ENCODE data around the gene MICB.

- no peak for TF ChIP-seq POLR2A (IDR thresholded peaks at IDR 0.05; ENCODE audit: borderline replicate concordance, extremely low read depth, insufficient read depth, insufficient read length)
- no peak for TF ChIP-seq CTCF (IDR thresholded peaks at IDR 0.05 in 2 of 3, conservative IDR thresholded peaks at IDR 0.05 in 1 of 3; ENCODE audit: borderline replicate concordance in 1 of 3, insufficient read depth in 1 of 3, low read depth in 2 of 3, low read length in 2 of 3)
- no peak for TF ChIP-seq ZBTB33 (IDR thresholded peaks at IDR 0.05; ENCODE audit: extremely low read depth, insufficient replicate concordance, low read length)
- no peak for TF ChIP-seq ELF1 (IDR thresholded peaks at IDR 0.05; ENCODE audit: borderline replicate concordance, low read depth)
- no peak for TF ChIP-seq EZH2phosphoT487 (IDR thresholded peaks at IDR 0.05; ENCODE audit: borderline replicate concordance)
- TF ChIP-seq EZH2 (IDR thresholded peaks at IDR 0.05), result no peak
- TF ChIP-seq MAX (IDR thresholded peaks at IDR 0.05), result no peak
- no peak for TF ChIP-seq REST (IDR thresholded peaks at IDR 0.05; ENCODE audit: low read depth)
- TF ChIP-seq POLR2AphosphoS5 (IDR thresholded peaks at IDR 0.05; ENCODE audit: low read depth, low read length), result no peak
- no peak for TF ChIP-seq SRF (IDR thresholded peaks at IDR 0.05; ENCODE audit: low read depth)
- TF ChIP-seq ZFX (IDR thresholded peaks at IDR 0.05), result no peak
- TF ChIP-seq TCF7L2 (IDR thresholded peaks at IDR 0.05; ENCODE audit: borderline replicate concordance, extremely low read depth, insufficient read depth, insufficient read length), result no peak
Measured at GRCh38 chr6:31525553-31525931, 27.6 kb downstream of the MICB start.

Measured in HCT116 (cell line).